HEK293 (cell line): ENCODE measurements around the gene ZC2HC1C.
A peak's percentile ranks its signal among the peaks of the same experiment; 100 is the strongest.

Experiments
- CTCF ChIA-PET: fragments of 350-600 bp; formaldehyde crosslinking; extraction: SDS; loops from one replicate; lab custom pipeline; 2021; ENCODE audit warnings: antibody characterized with exemption; lab: Yijun Ruan, JAX
- POLR2A ChIA-PET: fragments of 300-600 bp; formaldehyde crosslinking; extraction: SDS; loops from one replicate; lab custom pipeline; 2020; ENCODE audit warnings: antibody characterized with exemption, inconsistent platforms; lab: Yijun Ruan, JAX
- H3K27ac ChIP-seq: fragments of 200-500 bp; sonication (Bioruptor generic); 2 replicates; pipeline ENCODE4 v1.5.1; 2014; ENCODE audit warnings: low read depth, low read length, control low read depth, inconsistent platforms; ENCODE audit errors: extremely low read depth
- H3K36me3 ChIP-seq, 2 experiments: fragments of 200-500 bp in 1 of 2; sonication (Bioruptor generic) in 1 of 2; 1 replicate in 1 of 2; 2 replicates in 1 of 2; pipeline ENCODE4 v1.5.1; 2014 to 2017; ENCODE audit warnings: inconsistent platforms in 2 of 2, low read length in 2 of 2; ENCODE audit not compliant: control insufficient read depth in 2 of 2, insufficient read depth in 1 of 2
- H3K4me1 ChIP-seq: fragments of 200-500 bp; sonication (Bioruptor generic); 2 replicates; pipeline ENCODE4 v1.5.1; 2014; ENCODE audit warnings: mild to moderate bottlenecking, low read length, inconsistent platforms; ENCODE audit not compliant: control insufficient read depth, insufficient read depth
- H3K4me3 ChIP-seq: 2 replicates; pipeline ENCODE4 v1.5.1; 2011; ENCODE audit warnings: low read depth, mild to moderate bottlenecking, control low read depth, low read length, moderate library complexity
- H3K9me3 ChIP-seq: fragments of 200-500 bp; sonication (Bioruptor generic); 2 replicates; pipeline ENCODE4 v1.5.1; 2014; ENCODE audit warnings: low read depth, low read length, inconsistent platforms; ENCODE audit not compliant: control insufficient read depth, insufficient read depth
- BCL11A ChIP-seq: fragments of 450-650 bp; formaldehyde crosslinking; IDR thresholded peaks from 2 replicates; pipeline ENCODE4 v1.5.1; 2016; ENCODE audit warnings: low read depth, missing biosample characterization, missing genetic modification characterization
- HOXC10 ChIP-seq: sonication (generic); formaldehyde crosslinking; IDR thresholded peaks from 2 replicates; pipeline ENCODE4 v1.8.1; 2023; ENCODE audit warnings: mild to moderate bottlenecking, missing genetic modification reagents
- KLF7 ChIP-seq: fragments of 450-650 bp; formaldehyde crosslinking; IDR thresholded peaks from 2 replicates; pipeline ENCODE4 v1.5.1; 2016; ENCODE audit warnings: missing biosample characterization, missing genetic modification characterization, borderline replicate concordance
- SETDB1 ChIP-seq: IDR thresholded peaks from one replicate; pipeline ENCODE4 v1.6.1; 2017; ENCODE audit warnings: mild to moderate bottlenecking, low read length, moderate library complexity, mixed read lengths; ENCODE audit not compliant: insufficient read length
- YY2 ChIP-seq: fragments of 450-650 bp; formaldehyde crosslinking; IDR thresholded peaks from 2 replicates; pipeline ENCODE4 v1.5.1; 2016; ENCODE audit warnings: missing biosample characterization, missing genetic modification characterization
- ZBTB20 ChIP-seq: fragments of 450-650 bp; formaldehyde crosslinking; IDR thresholded peaks from 2 replicates; pipeline ENCODE4 v1.5.1; 2016; ENCODE audit warnings: missing biosample characterization, missing genetic modification characterization
- ZFP37 ChIP-seq: fragments of 450-650 bp; formaldehyde crosslinking; IDR thresholded peaks from 2 replicates; pipeline ENCODE4 v1.5.1; 2016; ENCODE audit warnings: missing biosample characterization, missing genetic modification characterization
- ZNF114 ChIP-seq: fragments of 450-650 bp; formaldehyde crosslinking; IDR thresholded peaks from 2 replicates; pipeline ENCODE4 v1.5.0; 2017; ENCODE audit warnings: missing biosample characterization, missing genetic modification characterization
- ZNF146 ChIP-seq: fragments of 450-650 bp; formaldehyde crosslinking; IDR thresholded peaks from 2 replicates; pipeline ENCODE4 v1.5.1; 2016; ENCODE audit warnings: missing biosample characterization, missing genetic modification characterization
- ZNF214 ChIP-seq: fragments of 450-650 bp; formaldehyde crosslinking; IDR thresholded peaks from 2 replicates; pipeline ENCODE4 v1.5.1; 2017; ENCODE audit warnings: missing biosample characterization, mild to moderate bottlenecking, missing genetic modification characterization, borderline replicate concordance
- ZNF37A ChIP-seq: fragments of 450-650 bp; IDR thresholded peaks from 2 replicates; pipeline ENCODE4 v1.5.1; 2018; ENCODE audit warnings: missing biosample characterization, missing genetic modification characterization
- ZNF518A ChIP-seq: fragments of 450-650 bp; formaldehyde crosslinking; conservative IDR thresholded peaks from 2 replicates; pipeline ENCODE4 v1.5.1; 2016; ENCODE audit warnings: low read depth, missing biosample characterization, missing genetic modification characterization
- ZNF555 ChIP-seq: fragments of 450-650 bp; formaldehyde crosslinking; conservative IDR thresholded peaks from 2 replicates; pipeline ENCODE4 v1.5.1; 2017; ENCODE audit warnings: missing biosample characterization, mild to moderate bottlenecking, missing genetic modification characterization, inconsistent platforms
- ZNF580 ChIP-seq: fragments of 450-650 bp; formaldehyde crosslinking; IDR thresholded peaks from 2 replicates; pipeline ENCODE4 v1.5.1; 2016; ENCODE audit warnings: missing biosample characterization, missing genetic modification characterization
- ZNF777 ChIP-seq: fragments of 450-650 bp; formaldehyde crosslinking; IDR thresholded peaks from 2 replicates; pipeline ENCODE4 v1.5.1; 2017; ENCODE audit warnings: missing biosample characterization, missing genetic modification characterization, borderline replicate concordance
- ZNF785 ChIP-seq: fragments of 450-650 bp; formaldehyde crosslinking; IDR thresholded peaks from 2 replicates; pipeline ENCODE4 v1.5.1; 2016; ENCODE audit warnings: missing biosample characterization, missing genetic modification characterization
- ZSCAN23 ChIP-seq: fragments of 450-650 bp; formaldehyde crosslinking; IDR thresholded peaks from 2 replicates; pipeline ENCODE4 v1.5.1; 2016; ENCODE audit warnings: missing biosample characterization, missing genetic modification characterization
- TF ChIP-seq, protein P1 (sequence below): fragments of 450-650 bp; formaldehyde crosslinking; IDR thresholded peaks from 2 replicates; pipeline ENCODE4 v1.5.1; 2016; ENCODE audit warnings: missing biosample characterization, missing genetic modification characterization
- TF ChIP-seq, protein P2 (sequence below): fragments of 450-650 bp; formaldehyde crosslinking; IDR thresholded peaks from 2 replicates; pipeline ENCODE4 v1.5.1; 2016; ENCODE audit warnings: missing biosample characterization, missing genetic modification characterization, low read depth

ZC2HC1C gene

GRCh38 chr14:75059642-75060041 is 9.8 kb upstream of the ZC2HC1C start:
- TF ChIP-seq, protein P1, sequence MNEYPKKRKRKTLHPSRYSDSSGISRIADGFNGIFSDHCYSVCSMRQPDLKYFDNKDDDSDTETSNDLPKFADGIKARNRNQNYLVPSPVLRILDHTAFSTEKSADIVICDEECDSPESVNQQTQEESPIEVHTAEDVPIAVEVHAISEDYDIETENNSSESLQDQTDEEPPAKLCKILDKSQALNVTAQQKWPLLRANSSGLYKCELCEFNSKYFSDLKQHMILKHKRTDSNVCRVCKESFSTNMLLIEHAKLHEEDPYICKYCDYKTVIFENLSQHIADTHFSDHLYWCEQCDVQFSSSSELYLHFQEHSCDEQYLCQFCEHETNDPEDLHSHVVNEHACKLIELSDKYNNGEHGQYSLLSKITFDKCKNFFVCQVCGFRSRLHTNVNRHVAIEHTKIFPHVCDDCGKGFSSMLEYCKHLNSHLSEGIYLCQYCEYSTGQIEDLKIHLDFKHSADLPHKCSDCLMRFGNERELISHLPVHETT (tag by site-specific recombination): no peak
- TF ChIP-seq BCL11A (no peak), YY2 (tag by site-specific recombination) (no peak), ZNF785 (no peak), KLF7 (tag by site-specific recombination) (no peak), ZBTB20 (tag by site-specific recombination) (no peak), ZNF518A (no peak), ZSCAN23 (tag by site-specific recombination) (no peak)
- POLR2A ChIA-PET: no interaction called here
- no peaks in the 10 kb centered on the region for H3K4me1 ChIP-seq

DNA sequence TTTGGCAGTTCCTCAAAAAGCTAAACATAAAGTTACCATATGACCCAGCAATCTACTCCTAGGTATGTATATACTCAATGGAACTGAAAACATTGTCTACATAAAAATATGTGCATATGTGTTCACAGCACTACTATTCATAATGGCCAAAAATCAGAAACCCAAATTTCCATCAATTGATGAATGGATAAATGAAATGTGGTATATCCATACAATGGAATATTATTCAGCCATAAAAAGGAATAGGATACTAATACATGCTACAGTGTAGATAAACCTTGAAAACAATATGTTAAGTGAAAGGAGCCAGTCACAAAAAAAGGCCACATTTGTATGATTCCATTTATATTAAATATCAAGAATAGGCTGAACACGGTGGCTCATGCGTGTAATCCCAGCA is 9.0 kb upstream of the ZC2HC1C start:
- TF ChIP-seq ZNF146 (tag by site-specific recombination): peak; percentile 90
- TF ChIP-seq ZNF555 (tag by site-specific recombination): no peak
- peak; percentile 62; the same call in 1 of the 2 replicates for TF ChIP-seq ZNF580 (tag by site-specific recombination)
- peak; percentile 13 for TF ChIP-seq SETDB1
- Histone ChIP-seq H3K27ac (no peak overlapping the region), H3K4me3 (no peak overlapping the region), H3K36me3 (peaks cover 15% of the 10 kb centered on the region in 2 experiments), H3K4me1 (no peaks in the 10 kb centered on the region), H3K9me3 (no peaks in the 10 kb centered on the region)
- CTCF ChIA-PET: no interaction called here
- POLR2A ChIA-PET: no interaction called here

More at GRCh38 chr14:75059642-75060041, 9.8 kb upstream of the ZC2HC1C start:
- CTCF ChIA-PET: no interaction called here
- Histone ChIP-seq H3K9me3 (no peaks in the 10 kb centered on the region), H3K4me3 (no peak overlapping the region), H3K27ac (no peak overlapping the region), H3K36me3 (peaks cover 15% of the 10 kb centered on the region in 2 experiments)

DNA sequence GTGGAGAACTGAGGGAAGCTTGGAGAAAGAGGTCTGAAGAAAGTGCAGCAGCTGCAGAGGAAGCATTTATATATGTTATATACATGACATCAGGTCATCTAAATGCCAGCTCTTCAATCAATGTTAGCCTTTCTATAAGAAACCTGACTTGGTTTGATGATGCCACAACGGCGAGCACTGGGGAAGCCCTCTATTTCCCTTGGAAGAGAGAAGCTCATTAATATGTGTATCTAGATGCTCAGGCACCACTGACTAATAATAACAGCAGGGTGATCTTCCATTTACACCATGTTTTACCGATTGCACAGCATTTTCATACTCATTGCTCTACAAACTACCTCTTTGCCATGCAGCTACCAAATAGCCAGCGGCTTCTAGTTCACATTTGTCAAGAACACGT is 6.4 kb upstream of the ZC2HC1C start:
- H3K4me3 ChIP-seq: peak overlapping the region; percentile 81
- no peaks in the 10 kb centered on the region for H3K9me3 ChIP-seq
- no peaks in the 10 kb centered on the region for H3K4me1 ChIP-seq
- ChIA-PET POLR2A (interaction anchor here (0.5 to 1.4 kb wide), 3 partner anchors 11 to 1396 kb away, joined by 4 to 9 read pairs (median 5); no protein-coding TSS in a partner anchor), CTCF (interaction anchor here (0.6 to 1.1 kb wide), 5 partner anchors 11 to 697 kb away, joined by 3 to 5 read pairs (median 3); no protein-coding TSS in a partner anchor)
- H3K36me3 ChIP-seq: peaks cover 15% of the 10 kb centered on the region in 2 experiments
- no peak overlapping the region; the same call in 1 of the 2 replicates for H3K27ac ChIP-seq
- TF ChIP-seq ZFP37: no peak
- no peak for TF ChIP-seq ZNF777 (tag by site-specific recombination)
- TF ChIP-seq, protein P2, sequence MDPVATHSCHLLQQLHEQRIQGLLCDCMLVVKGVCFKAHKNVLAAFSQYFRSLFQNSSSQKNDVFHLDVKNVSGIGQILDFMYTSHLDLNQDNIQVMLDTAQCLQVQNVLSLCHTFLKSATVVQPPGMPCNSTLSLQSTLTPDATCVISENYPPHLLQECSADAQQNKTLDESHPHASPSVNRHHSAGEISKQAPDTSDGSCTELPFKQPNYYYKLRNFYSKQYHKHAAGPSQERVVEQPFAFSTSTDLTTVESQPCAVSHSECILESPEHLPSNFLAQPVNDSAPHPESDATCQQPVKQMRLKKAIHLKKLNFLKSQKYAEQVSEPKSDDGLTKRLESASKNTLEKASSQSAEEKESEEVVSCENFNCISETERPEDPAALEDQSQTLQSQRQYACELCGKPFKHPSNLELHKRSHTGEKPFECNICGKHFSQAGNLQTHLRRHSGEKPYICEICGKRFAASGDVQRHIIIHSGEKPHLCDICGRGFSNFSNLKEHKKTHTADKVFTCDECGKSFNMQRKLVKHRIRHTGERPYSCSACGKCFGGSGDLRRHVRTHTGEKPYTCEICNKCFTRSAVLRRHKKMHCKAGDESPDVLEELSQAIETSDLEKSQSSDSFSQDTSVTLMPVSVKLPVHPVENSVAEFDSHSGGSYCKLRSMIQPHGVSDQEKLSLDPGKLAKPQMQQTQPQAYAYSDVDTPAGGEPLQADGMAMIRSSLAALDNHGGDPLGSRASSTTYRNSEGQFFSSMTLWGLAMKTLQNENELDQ (tag by site-specific recombination): no peak
- no peak for TF ChIP-seq ZNF214 (tag by site-specific recombination)
- no peak for TF ChIP-seq HOXC10 (CRISPR knock-in tag)
- TF ChIP-seq ZNF114 (tag by site-specific recombination): no peak
- no peak for TF ChIP-seq ZNF37A (tag by site-specific recombination)
